Caco-2 (cell line): ENCODE results near the gene BLOC1S1. TPM values are rescaled to one million over a fixed set of nuclear protein-coding genes. Genes with fewer than 3 reads are reported as not detected.

Experiments
- BruUV-seq: library from RNA; stranded (reverse); fragments of 400-500 nt; replicated peaks from 2 replicates; lab custom pipeline; 2021; lab: Mats Ljungman, UMichigan
- CTCF ChIA-PET: fragments of 300-600 bp; sonication (Branson Sonifier 250); formaldehyde crosslinking; loops from one replicate; lab custom pipeline; 2022; ENCODE audit warnings: antibody characterized with exemption; lab: Charles Lee
- POLR2A ChIA-PET: fragments of 300-600 bp; sonication (Branson Sonifier 250); formaldehyde crosslinking; loops from one replicate; lab custom pipeline; 2022; ENCODE audit warnings: antibody characterized with exemption; lab: Charles Lee
- DNase-seq, 2 experiments: peaks; one replicate each; pipeline versions ENCODE4 v3.0.0 to v3.0.0-alpha.2; 2020 to 2022
- H3K27me3 ChIP-seq: replicated peaks from 2 replicates; pipeline ENCODE4 v1.6.0; 2011; ENCODE audit warnings: low read length; ENCODE audit not compliant: control insufficient read depth, insufficient read depth
- H3K36me3 ChIP-seq: 2 replicates; pipeline ENCODE4 v1.5.1; 2011; ENCODE audit warnings: low read length; ENCODE audit not compliant: control insufficient read depth, insufficient read depth
- H3K4me1 ChIP-seq: fragments of 250-450 bp; sonication (Bioruptor Pico); 2 replicates; pipeline ENCODE4 v1.5.1; 2020; ENCODE audit warnings: mild to moderate bottlenecking
- H3K4me3 ChIP-seq: 2 replicates; pipeline ENCODE4 v1.5.1; 2011; ENCODE audit warnings: low read depth, mild to moderate bottlenecking, control low read depth, low read length
- H3K9me3 ChIP-seq: fragments of 250-450 bp; sonication (Bioruptor Pico); 2 replicates; pipeline ENCODE4 v1.5.1; 2020; ENCODE audit warnings: mild to moderate bottlenecking, moderate library complexity
- H3K27ac Mint-ChIP-seq: one replicate; pipeline ENCODE4 v1.8.0; 2022; ENCODE audit warnings: mixed read lengths; ENCODE audit not compliant: unreplicated experiment
- H3K27me3 Mint-ChIP-seq: one replicate; pipeline ENCODE4 v1.8.0; 2022; ENCODE audit warnings: mixed read lengths; ENCODE audit not compliant: insufficient read depth, unreplicated experiment
- H3K36me3 Mint-ChIP-seq: one replicate; pipeline ENCODE4 v1.8.0; 2022; ENCODE audit warnings: mild to moderate bottlenecking, mixed read lengths; ENCODE audit not compliant: insufficient read depth, unreplicated experiment
- H3K4me1 Mint-ChIP-seq: one replicate; pipeline ENCODE4 v1.8.0; 2022; ENCODE audit warnings: low read depth, mixed read lengths; ENCODE audit not compliant: unreplicated experiment
- H3K4me3 Mint-ChIP-seq: one replicate; pipeline ENCODE4 v1.8.0; 2022; ENCODE audit warnings: mild to moderate bottlenecking, moderate library complexity, mixed read lengths; ENCODE audit not compliant: unreplicated experiment
- H3K9me3 Mint-ChIP-seq: one replicate; pipeline ENCODE4 v1.8.0; 2022; ENCODE audit warnings: mixed read lengths; ENCODE audit not compliant: unreplicated experiment
- intact Hi-C: fragments of 100-400 bp; cut with micrococcal nuclease; formaldehyde crosslinking; loops from one replicate; pipeline ENCODE4 v1.10.0; 2022; ENCODE audit not compliant: unreplicated experiment
- total RNA-seq: library from RNA; stranded (reverse); gene quantifications from 2 replicates; pipeline ENCODE4 v1.2.3, GENCODE V29; 2022
- TF ChIP-seq, protein P1 (sequence below), 2 experiments: fragments of 200-600 bp in 1 of 2; IDR thresholded peaks; 1 replicate in 1 of 2; 2 replicates in 1 of 2; pipeline versions ENCODE4 v1.5.1 to v1.8.0; 2011 to 2022; ENCODE audit warnings: antibody characterized with exemption in 1 of 2, control low read depth in 1 of 2, inconsistent platforms in 1 of 2, low read depth in 1 of 2, low read length in 1 of 2, mild to moderate bottlenecking in 1 of 2, moderate library complexity in 1 of 2; ENCODE audit not compliant: insufficient read depth in 1 of 2, severe bottlenecking in 1 of 2, unreplicated experiment in 1 of 2

BLOC1S1 gene
- total RNA-seq, 1 experiment from 2014 or later = 73.7 TPM

DNA sequence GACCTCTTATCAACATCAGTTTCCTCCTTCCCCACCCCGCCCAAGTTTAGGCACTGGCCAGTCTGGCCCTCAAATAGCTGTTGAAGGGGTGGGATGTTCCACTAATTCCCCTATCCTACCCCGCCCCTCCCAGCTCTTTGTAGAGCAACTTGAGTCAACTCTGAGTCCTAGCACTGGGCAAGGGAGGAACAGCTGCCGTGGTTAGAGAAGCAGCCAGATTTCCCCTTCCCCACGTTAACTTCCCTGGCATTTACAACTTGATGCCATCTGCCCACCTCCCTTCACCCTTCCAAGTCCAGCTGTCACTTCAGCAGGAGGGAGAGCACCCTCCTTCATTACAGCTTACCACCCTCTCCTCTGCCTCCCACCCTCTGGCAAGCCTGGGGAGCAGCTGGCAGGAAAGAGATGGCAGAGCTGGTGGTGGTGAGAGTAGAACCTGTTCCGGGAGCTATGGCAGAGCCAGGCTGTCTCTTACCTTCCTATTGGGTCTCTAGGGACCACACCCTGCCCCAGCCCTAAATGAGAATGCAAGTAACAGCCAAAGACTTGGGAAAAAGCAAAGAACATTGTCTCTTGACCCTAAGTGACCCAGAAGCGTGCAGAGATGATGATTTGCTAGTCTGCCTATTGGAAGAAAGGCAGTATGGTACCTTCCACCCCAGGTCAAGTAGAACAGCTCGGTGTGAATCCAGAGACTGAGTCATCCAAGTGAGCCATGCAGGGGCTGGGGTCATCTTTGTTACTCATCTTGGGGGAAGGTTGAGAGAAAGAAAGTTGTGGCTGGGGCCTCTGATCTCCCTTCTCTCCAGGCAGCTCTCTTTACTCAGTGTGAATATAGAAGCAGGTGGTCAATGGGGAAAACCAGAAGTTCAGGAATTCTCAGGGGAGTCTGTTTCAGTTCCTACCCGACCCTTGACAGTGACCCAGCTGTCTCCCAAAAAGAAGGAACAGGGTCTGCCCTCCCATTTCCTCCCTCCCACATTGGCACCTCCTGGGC lies 1.5 kb downstream of the BLOC1S1 start:
- H3K36me3 ChIP-seq = no peaks in the 10 kb centered on the region
- peak overlapping the region; percentile 55 for H3K4me3 ChIP-seq
- H3K27me3 ChIP-seq = no peaks in the 10 kb centered on the region
- ChIA-PET CTCF (interaction anchor here (1.1 to 1.8 kb wide), 3 partner anchors 8 to 36 kb away, joined by 3 to 5 read pairs (median 4); a partner anchor contains a TSS), POLR2A (interaction anchor here (0.6 to 1.1 kb wide), 2 partner anchors 11 to 101 kb away, joined by 3 read pairs; partner anchors contain the start of genes CD63 and ORMDL2)
- Mint-ChIP-seq H3K27me3 (peaks cover 3% of the 10 kb centered on the region), H3K4me3 (peak overlapping the region; percentile 69), H3K9me3 (no peaks in the 10 kb centered on the region), H3K4me1 (no peaks in the 10 kb centered on the region), H3K27ac (peak overlapping the region; percentile 80), H3K36me3 (peaks cover 26% of the 10 kb centered on the region)
- H3K4me1 ChIP-seq = peaks cover 40% of the 10 kb centered on the region
- TF ChIP-seq, protein P1, sequence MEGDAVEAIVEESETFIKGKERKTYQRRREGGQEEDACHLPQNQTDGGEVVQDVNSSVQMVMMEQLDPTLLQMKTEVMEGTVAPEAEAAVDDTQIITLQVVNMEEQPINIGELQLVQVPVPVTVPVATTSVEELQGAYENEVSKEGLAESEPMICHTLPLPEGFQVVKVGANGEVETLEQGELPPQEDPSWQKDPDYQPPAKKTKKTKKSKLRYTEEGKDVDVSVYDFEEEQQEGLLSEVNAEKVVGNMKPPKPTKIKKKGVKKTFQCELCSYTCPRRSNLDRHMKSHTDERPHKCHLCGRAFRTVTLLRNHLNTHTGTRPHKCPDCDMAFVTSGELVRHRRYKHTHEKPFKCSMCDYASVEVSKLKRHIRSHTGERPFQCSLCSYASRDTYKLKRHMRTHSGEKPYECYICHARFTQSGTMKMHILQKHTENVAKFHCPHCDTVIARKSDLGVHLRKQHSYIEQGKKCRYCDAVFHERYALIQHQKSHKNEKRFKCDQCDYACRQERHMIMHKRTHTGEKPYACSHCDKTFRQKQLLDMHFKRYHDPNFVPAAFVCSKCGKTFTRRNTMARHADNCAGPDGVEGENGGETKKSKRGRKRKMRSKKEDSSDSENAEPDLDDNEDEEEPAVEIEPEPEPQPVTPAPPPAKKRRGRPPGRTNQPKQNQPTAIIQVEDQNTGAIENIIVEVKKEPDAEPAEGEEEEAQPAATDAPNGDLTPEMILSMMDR (IDR thresholded peaks at IDR 0.05; ENCODE audit: insufficient read depth in 1 of 2, low read depth in 1 of 2, low read length in 1 of 2, severe bottlenecking in 1 of 2, unreplicated experiment in 1 of 2) = no peak
- BruUV-seq = no TSS peak
- DNase-seq = no peak
- intact Hi-C loops = no loop called here
- H3K9me3 ChIP-seq = no peaks in the 10 kb centered on the region

DNA sequence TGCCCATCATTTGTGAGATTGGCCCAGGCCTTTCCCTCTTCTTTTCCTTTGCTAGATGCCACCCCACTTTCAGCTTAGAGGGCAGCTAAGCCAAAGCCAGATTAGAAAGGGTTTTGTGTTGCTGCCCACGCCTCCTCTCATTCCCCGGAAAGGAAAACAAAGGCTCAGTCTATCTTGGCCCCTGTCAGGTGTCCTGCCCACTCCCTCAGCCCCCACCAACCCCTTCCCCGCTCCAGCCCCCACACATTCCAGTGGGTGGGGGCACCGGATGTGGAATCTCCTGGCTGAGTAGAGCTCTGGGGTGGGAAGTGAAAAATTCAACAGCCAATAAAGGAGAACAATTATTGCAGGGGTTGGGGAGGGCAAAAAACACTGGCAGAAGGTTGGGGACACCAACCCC lies 2.2 kb downstream of the BLOC1S1 start:
- H3K4me1 ChIP-seq = peaks cover 40% of the 10 kb centered on the region
- DNase-seq = no peak
- H3K27me3 ChIP-seq = no peaks in the 10 kb centered on the region
- no peaks in the 10 kb centered on the region for H3K27me3 Mint-ChIP-seq
- TF ChIP-seq, protein P1 (IDR thresholded peaks at IDR 0.05; ENCODE audit: insufficient read depth in 1 of 2, low read depth in 1 of 2, low read length in 1 of 2, severe bottlenecking in 1 of 2, unreplicated experiment in 1 of 2) = no peak
- no peak overlapping the region for H3K27ac Mint-ChIP-seq
- no peak overlapping the region for H3K4me3 ChIP-seq
- H3K4me1 Mint-ChIP-seq = no peaks in the 10 kb centered on the region
- ChIA-PET POLR2A (interaction anchor here (0.6 kb wide), 1 partner anchor 11 kb away, joined by 3 read pairs; the partner anchor contains the start of gene CD63), CTCF (interaction anchor here (1.8 kb wide), 1 partner anchor 36 kb away, joined by 5 read pairs; a partner anchor contains a TSS)
- H3K36me3 ChIP-seq = no peaks in the 10 kb centered on the region
- intact Hi-C loops = no loop called here
- no peaks in the 10 kb centered on the region for H3K9me3 ChIP-seq
- H3K36me3 Mint-ChIP-seq = peaks cover 27% of the 10 kb centered on the region
- BruUV-seq = no TSS peak
- H3K9me3 Mint-ChIP-seq = no peaks in the 10 kb centered on the region
- no peak overlapping the region for H3K4me3 Mint-ChIP-seq

DNA sequence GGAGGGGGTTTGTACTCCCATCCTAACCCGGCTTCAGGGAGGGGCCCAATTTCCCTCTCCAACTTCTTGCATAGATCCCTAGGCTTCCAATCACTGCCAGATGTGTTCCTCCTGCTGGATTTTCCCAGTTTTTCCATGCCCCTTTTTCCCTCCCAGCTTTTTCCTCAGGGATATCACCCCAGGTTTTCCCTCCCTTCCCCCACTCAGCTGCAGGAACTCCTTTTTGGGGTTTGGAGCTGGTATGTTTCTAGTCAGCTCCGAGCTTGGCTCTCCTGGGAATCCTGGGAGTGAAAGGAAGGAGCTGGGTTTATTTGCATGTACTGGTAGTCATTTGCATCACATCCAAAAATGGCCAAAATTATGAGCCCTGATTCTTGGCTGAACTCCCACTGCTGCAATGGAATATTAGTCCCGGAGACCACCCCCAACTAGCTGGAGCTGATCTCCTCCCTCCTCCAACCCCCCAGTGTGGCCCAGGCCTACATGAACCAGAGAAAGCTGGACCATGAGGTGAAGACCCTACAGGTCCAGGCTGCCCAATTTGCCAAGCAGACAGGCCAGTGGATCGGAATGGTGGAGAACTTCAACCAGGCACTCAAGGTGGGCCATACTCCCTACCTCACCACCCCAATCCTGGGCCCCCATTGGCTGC lies 2.9 kb downstream of the BLOC1S1 start:
- no peaks in the 10 kb centered on the region for H3K9me3 Mint-ChIP-seq
- intact Hi-C loops = no loop called here
- H3K4me1 ChIP-seq = peaks cover 43% of the 10 kb centered on the region
- H3K4me3 ChIP-seq = no peak overlapping the region
- ChIA-PET CTCF (interaction anchor here (3.6 to 3.9 kb wide), 2 partner anchors 19 to 37 kb away, joined by 26 to 102 read pairs; a partner anchor contains a TSS), POLR2A (no interaction called here)
- no peak for DNase-seq
- H3K4me1 Mint-ChIP-seq = peaks cover 6% of the 10 kb centered on the region
- no peak overlapping the region for H3K27ac Mint-ChIP-seq
- no peaks in the 10 kb centered on the region for H3K36me3 ChIP-seq
- H3K4me3 Mint-ChIP-seq = no peak overlapping the region
- H3K27me3 Mint-ChIP-seq = no peaks in the 10 kb centered on the region
- H3K36me3 Mint-ChIP-seq = peaks cover 35% of the 10 kb centered on the region
- TF ChIP-seq, protein P1 (IDR thresholded peaks at IDR 0.05; ENCODE audit: insufficient read depth in 1 of 2, low read depth in 1 of 2, low read length in 1 of 2, severe bottlenecking in 1 of 2, unreplicated experiment in 1 of 2) = no peak
- H3K27me3 ChIP-seq = no peaks in the 10 kb centered on the region
- no TSS peak for BruUV-seq
- H3K9me3 ChIP-seq = no peaks in the 10 kb centered on the region
